Left lobe of liver (tissue), 2 donors: ENCODE results near the gene TLR9. TPM values are rescaled to one million over a fixed set of nuclear protein-coding genes. Genes with fewer than 3 reads are reported as not detected.

Source experiments
- ATAC-seq: fragments of 200-7000 bp; cut with Tn5 transposase; one replicate; pipeline ENCODE4 v1.9.1; 2020; ENCODE audit warnings: mild to moderate bottlenecking, moderate library complexity
- DNase-seq: peaks from one replicate; pipeline ENCODE4 v3.0.0-alpha.2; 2020; ENCODE audit warnings: low spot score
- total RNA-seq: library from RNA; stranded (reverse); gene quantifications from one replicate; pipeline ENCODE4 v1.2.1, GENCODE V29; 2021
- donor health status: DM: no; HTN: no; CAD: no; lungs with moderate emphysema.
- donor health status: DM: no; HTN: yes; CAD: no.

The TLR9 gene
- total RNA-seq, 1 donor from 2014 or later, result not detected

GRCh38 chr3:52176180-52176752 is 49.2 kb downstream of the TLR9 start:
- DNase-seq (no peak), ATAC-seq (no peak)

- DNase-seq, result no peak
- ATAC-seq, result no peak
Measured at GRCh38 chr3:52175416-52176179, 49.8 kb downstream of the TLR9 start.

- DNase-seq, result no peak
- no peak for ATAC-seq
Measured at GRCh38 chr3:52174896-52175295, 50.5 kb downstream of the TLR9 start.

GRCh38 chr3:52173101-52173500 is 52.3 kb downstream of the TLR9 start:
- no peak for DNase-seq

GRCh38 chr3:52172262-52172757 is 53.1 kb downstream of the TLR9 start:
- no peak for DNase-seq
- no peak for ATAC-seq

More at GRCh38 chr3:52173101-52173500, 52.3 kb downstream of the TLR9 start:
- ATAC-seq, result no peak

GRCh38 chr3:52171514-52172261 is 53.8 kb downstream of the TLR9 start:
- no peak for ATAC-seq
- no peak for DNase-seq

Other genes with a start within 250 kb of the TLR9 start
- 301 TPM for gene ACY1, start 242.1 kb downstream of the TLR9 start, total RNA-seq
- 392 TPM for gene RPL29, start 229.8 kb downstream of the TLR9 start, total RNA-seq
- gene DUSP7, start 169.1 kb downstream of the TLR9 start, total RNA-seq, result 4.3 TPM
- gene POC1A, start 71.2 kb downstream of the TLR9 start, total RNA-seq, result 2.1 TPM
- gene ALAS1, start 27.5 kb downstream of the TLR9 start, total RNA-seq, result 187 TPM
- 16.8 TPM for gene TWF2, start 13.5 kb upstream of the TLR9 start, total RNA-seq
- 4.2 TPM for gene PPM1M, start 20.1 kb upstream of the TLR9 start, total RNA-seq
- 18.6 TPM for gene WDR82, start 53.0 kb upstream of the TLR9 start, total RNA-seq
- gene GLYCTK, start 62.2 kb upstream of the TLR9 start, total RNA-seq, result 396 TPM
- gene DNAH1, start 90.7 kb upstream of the TLR9 start, total RNA-seq, result 9.6 TPM
- 46.9 TPM for gene BAP1, start 184.4 kb upstream of the TLR9 start, total RNA-seq
- gene PHF7, start 185.0 kb upstream of the TLR9 start, total RNA-seq, result 6.9 TPM
- 0.93 TPM for gene SEMA3G, start 219.5 kb upstream of the TLR9 start, total RNA-seq
- gene TNNC1, start 228.4 kb upstream of the TLR9 start, total RNA-seq, result 0.25 TPM
- 39.3 TPM for gene NISCH, start 230.0 kb upstream of the TLR9 start, total RNA-seq